Prostate gland (tissue), 2 donors: ENCODE data around the gene PFN4. TPM values are rescaled to one million over a fixed set of nuclear protein-coding genes. Genes with fewer than 3 reads are reported as not detected.

Source experiments
- DNase-seq: peaks from one replicate; pipeline ENCODE4 v3.0.0-alpha.2; 2019; ENCODE audit warnings: low spot score
- H3K27ac ChIP-seq, 2 donors: fragments of 200-600 bp; sonication (generic); 2 replicates each; pipeline ENCODE4 v1.5.1; 2017 to 2019
- H3K27me3 ChIP-seq: fragments of 200-600 bp; sonication (generic); replicated peaks from 2 replicates; pipeline ENCODE4 v1.5.1; 2019; ENCODE audit not compliant: insufficient read depth
- H3K36me3 ChIP-seq, 2 donors: fragments of 200-600 bp; sonication (generic); 1 replicate in 1 of 2; 2 replicates in 1 of 2; pipeline versions ENCODE4 v1.5.1 to v1.8.1; 2017 to 2019
- H3K4me1 ChIP-seq: fragments of 200-600 bp; sonication (generic); replicated peaks from 2 replicates; pipeline ENCODE4 v1.5.1; 2019
- H3K4me3 ChIP-seq, 2 donors: fragments of 200-600 bp; sonication (generic); 2 replicates each; pipeline ENCODE4 v1.5.1; 2017 to 2019
- H3K9me3 ChIP-seq: fragments of 200-600 bp; sonication (generic); 2 replicates; pipeline ENCODE4 v1.5.1; 2017
- POLR2A ChIP-seq: fragments of 450-650 bp; IDR thresholded peaks from one replicate; pipeline ENCODE4 v1.6.1; 2016; ENCODE audit warnings: antibody characterized with exemption, mild to moderate bottlenecking
- POLR2AphosphoS5 ChIP-seq: sonication (generic); formaldehyde crosslinking; IDR thresholded peaks from one replicate; pipeline ENCODE4 v1.6.1; 2017; ENCODE audit warnings: antibody characterized with exemption
- WGBS: methylation state at CpG from one replicate; pipeline ENCODE4 v1.1.5; 2018; 5-methylcytosine and 5-hydroxymethylcytosine counted together
- intact Hi-C: fragments of 100-400 bp; cut with DNase I; formaldehyde crosslinking; loops from one replicate; pipeline ENCODE4 v1.14.2; 2022
- total RNA-seq, 2 donors: library from RNA; depleted of rRNA; stranded (reverse); fragments of >200 nt; gene quantifications; one replicate each; pipeline ENCODE4 v1.1.0, GENCODE V29; 2016
- TF ChIP-seq, protein P1 (sequence below), 4 experiments: fragments of 200-600 bp in 2 of 4; fragments of 450-650 bp in 2 of 4; sonication (generic) in 2 of 4; IDR thresholded peaks; 1 replicate in 3 of 4; 2 replicates in 1 of 4; pipeline ENCODE4 v1.5.1; 2016 to 2019; ENCODE audit warnings: antibody characterized with exemption in 4 of 4, mild to moderate bottlenecking in 2 of 4, moderate library complexity in 2 of 4

The PFN4 gene
- total RNA-seq, 2 donors from 2014 or later = 16.9 TPM; not detected in 1

DNA sequence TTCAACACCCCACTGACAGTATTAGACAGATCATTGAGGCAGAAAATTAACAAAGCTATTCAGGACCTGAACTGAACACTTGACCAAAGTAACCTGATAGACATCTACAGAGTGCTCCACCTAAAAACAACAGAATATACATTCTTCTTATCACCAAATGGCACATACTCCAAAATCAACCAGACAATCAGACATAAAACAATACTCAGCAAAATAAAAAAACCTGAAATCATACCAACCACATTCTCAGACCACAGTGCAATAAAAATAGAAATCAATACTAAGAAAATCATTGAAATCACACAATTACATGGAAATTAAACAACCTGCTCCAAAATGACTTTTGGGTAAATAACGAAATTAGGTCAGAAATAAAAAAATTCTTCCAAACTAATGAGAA is 15.8 kb downstream of the PFN4 start:
- Histone ChIP-seq H3K27me3 (no peaks in the 10 kb centered on the region), H3K36me3 (no peaks in the 10 kb centered on the region), H3K9me3 (no peaks in the 10 kb centered on the region), H3K4me1 (no peaks in the 10 kb centered on the region), H3K4me3 (no peak overlapping the region), H3K27ac (no peak overlapping the region)
- TF ChIP-seq POLR2AphosphoS5 = no peak
- TF ChIP-seq, protein P1, sequence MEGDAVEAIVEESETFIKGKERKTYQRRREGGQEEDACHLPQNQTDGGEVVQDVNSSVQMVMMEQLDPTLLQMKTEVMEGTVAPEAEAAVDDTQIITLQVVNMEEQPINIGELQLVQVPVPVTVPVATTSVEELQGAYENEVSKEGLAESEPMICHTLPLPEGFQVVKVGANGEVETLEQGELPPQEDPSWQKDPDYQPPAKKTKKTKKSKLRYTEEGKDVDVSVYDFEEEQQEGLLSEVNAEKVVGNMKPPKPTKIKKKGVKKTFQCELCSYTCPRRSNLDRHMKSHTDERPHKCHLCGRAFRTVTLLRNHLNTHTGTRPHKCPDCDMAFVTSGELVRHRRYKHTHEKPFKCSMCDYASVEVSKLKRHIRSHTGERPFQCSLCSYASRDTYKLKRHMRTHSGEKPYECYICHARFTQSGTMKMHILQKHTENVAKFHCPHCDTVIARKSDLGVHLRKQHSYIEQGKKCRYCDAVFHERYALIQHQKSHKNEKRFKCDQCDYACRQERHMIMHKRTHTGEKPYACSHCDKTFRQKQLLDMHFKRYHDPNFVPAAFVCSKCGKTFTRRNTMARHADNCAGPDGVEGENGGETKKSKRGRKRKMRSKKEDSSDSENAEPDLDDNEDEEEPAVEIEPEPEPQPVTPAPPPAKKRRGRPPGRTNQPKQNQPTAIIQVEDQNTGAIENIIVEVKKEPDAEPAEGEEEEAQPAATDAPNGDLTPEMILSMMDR (IDR thresholded peaks at IDR 0.05) = no peak
- no peak for DNase-seq
- intact Hi-C loops = no loop called here
- 97% methylated on average over 1 of the region's 1 CpG for WGBS

DNA sequence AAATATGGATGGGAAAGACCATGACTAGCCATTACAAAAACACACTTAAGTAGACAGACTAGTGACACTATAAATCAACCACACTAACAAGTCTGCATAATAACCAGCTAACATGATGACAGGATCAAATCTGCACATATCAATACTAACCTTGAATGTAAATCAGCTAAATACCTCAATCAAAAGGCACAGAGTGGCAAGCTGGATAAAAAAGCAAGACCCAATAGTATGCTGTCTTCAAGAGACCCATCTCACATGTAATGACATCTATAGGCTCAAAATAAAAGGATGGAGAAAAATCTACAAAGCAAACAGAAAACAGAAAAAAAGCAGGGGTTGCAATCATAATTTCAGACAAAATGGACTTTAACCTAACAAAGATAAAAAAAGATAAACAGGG is 16.3 kb downstream of the PFN4 start:
- Histone ChIP-seq H3K27ac (no peak overlapping the region), H3K9me3 (no peaks in the 10 kb centered on the region), H3K4me1 (no peaks in the 10 kb centered on the region), H3K27me3 (no peaks in the 10 kb centered on the region), H3K36me3 (no peaks in the 10 kb centered on the region), H3K4me3 (no peak overlapping the region)
- no peak for DNase-seq
- TF ChIP-seq POLR2AphosphoS5 (no peak), POLR2A (no peak)
- TF ChIP-seq, protein P1 (IDR thresholded peaks at IDR 0.05) = no peak
- intact Hi-C loops = no loop called here

DNA sequence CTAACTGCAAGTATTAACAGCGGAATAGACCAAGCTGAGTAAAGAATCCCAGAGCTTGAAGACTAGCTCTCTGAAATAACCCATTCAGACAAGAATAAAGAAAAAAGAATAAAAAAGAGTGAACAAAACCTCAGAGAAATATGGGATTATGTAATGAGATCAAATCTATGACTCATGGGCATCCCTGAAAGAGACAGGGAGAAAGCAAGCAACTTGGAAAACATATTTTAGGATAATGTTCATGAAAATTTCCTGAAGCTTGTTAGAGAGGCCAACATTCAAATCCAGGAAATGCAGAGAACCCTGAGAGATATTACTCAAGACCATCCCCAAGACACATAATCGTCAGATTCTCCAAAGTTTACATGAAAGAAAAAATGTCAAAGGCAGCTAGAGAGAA is 17.3 kb downstream of the PFN4 start:
- 25% methylated on average over 2 of the region's 2 CpGs for WGBS
- DNase-seq = no peak
- H3K27me3 ChIP-seq = no peaks in the 10 kb centered on the region
- no peaks in the 10 kb centered on the region for H3K9me3 ChIP-seq
- no peak for TF ChIP-seq POLR2A
- H3K4me1 ChIP-seq = no peaks in the 10 kb centered on the region
- H3K36me3 ChIP-seq = no peaks in the 10 kb centered on the region
- H3K4me3 ChIP-seq = no peak overlapping the region
- intact Hi-C loops = no loop called here
- H3K27ac ChIP-seq = no peak overlapping the region

DNA sequence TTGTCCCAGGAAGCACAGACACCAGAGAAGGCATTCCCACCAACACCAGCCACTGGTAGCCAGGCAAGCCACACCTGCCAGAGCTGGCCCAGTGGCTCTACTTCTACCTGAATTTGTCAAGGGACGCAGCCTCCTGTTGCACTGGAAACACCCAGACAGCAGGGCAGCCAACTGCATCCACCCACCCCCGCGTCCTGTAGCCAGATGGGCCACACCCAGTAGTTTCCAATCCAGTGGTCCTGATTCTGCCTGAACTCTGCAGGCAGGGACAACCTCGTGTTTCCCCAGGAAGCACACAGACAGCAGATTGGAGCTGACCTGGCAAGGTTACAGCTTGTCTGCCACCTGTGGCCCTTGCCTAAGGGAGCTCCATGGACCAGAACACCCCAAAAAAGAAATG is 18.2 kb downstream of the PFN4 start:
- 95% methylated on average over 4 of the region's 4 CpGs for WGBS
- no peak overlapping the region for H3K27ac ChIP-seq
- DNase-seq = no peak
- no peaks in the 10 kb centered on the region for H3K27me3 ChIP-seq
- no peak overlapping the region for H3K4me3 ChIP-seq
- intact Hi-C loops = no loop called here
- H3K4me1 ChIP-seq = no peaks in the 10 kb centered on the region
- no peaks in the 10 kb centered on the region for H3K9me3 ChIP-seq
- H3K36me3 ChIP-seq = no peaks in the 10 kb centered on the region
- TF ChIP-seq POLR2AphosphoS5 (no peak), POLR2A (no peak)
- TF ChIP-seq, protein P1 (IDR thresholded peaks at IDR 0.05) = no peak

- no peak for TF ChIP-seq POLR2AphosphoS5
- TF ChIP-seq, protein P1 (IDR thresholded peaks at IDR 0.05) = no peak
- TF ChIP-seq POLR2A = no peak
- Histone ChIP-seq H3K4me1 (no peaks in the 10 kb centered on the region), H3K27me3 (no peaks in the 10 kb centered on the region), H3K9me3 (no peaks in the 10 kb centered on the region), H3K27ac (no peak overlapping the region), H3K36me3 (no peaks in the 10 kb centered on the region), H3K4me3 (no peak overlapping the region)
- intact Hi-C loops = no loop called here
- DNase-seq = no peak
- WGBS = 84% methylated on average over 8 of the region's 8 CpGs
Observed at GRCh38 chr2:24104110-24104650, 19.0 kb downstream of the PFN4 start.
